Measurements from ENCODE around the gene SPOCK2. TPM values are rescaled to one million over a fixed set of nuclear protein-coding genes. Genes with fewer than 3 reads are reported as not detected.
A peak's percentile ranks its signal among the peaks of the same experiment; 100 is the strongest.

SPOCK2 gene
- polyA plus RNA-seq, 3 donors: 0.20 to 1.6 (median 0.45) TPM

DNA sequence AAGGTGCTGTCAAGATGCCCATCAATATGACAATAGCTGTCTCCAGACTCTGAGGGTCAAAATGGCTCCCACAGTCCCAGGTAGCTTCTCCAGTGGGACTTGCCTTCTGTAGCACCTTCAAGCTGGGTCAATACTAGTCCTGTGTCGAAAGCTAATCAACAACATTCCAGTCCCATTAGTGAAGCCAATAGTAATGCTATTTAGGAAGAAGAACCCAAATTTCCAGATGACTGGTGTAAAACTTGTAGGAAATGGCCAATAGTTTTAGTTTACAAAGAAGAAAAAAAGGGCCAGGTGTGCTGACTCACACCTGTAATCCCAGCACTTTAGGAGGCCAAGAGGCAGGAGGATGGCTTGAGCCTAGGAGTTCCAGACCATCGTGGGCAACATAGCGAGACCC is 2.0 kb upstream of the SPOCK2 start:
- no peak for TF ChIP-seq CTCF (IDR thresholded peaks at IDR 0.05)
- no peak overlapping the region for H3K4me3 ChIP-seq (replicated peaks in 1 of 3; ENCODE audit: low read depth in 2 of 3, low read length in 3 of 3)
- H4K20me1 ChIP-seq (ENCODE audit: insufficient read depth, low read length): no peaks in the 10 kb centered on the region
- H2AFZ ChIP-seq (ENCODE audit: insufficient read depth, low read depth, low read length, poor library complexity, severe bottlenecking): no peak overlapping the region
- peaks cover 0 to 25% (median 6%) of the 10 kb centered on the region in 7 donors for H3K9me3 Mint-ChIP-seq
- no peaks in the 10 kb centered on the region for H3K36me3 ChIP-seq (replicated peaks in 1 of 2; ENCODE audit: control insufficient read depth in 1 of 2, insufficient read depth in 2 of 2, low read length in 2 of 2)
- peaks cover 50% of the 10 kb centered on the region for H3K4me1 Mint-ChIP-seq
- H3K27me3 ChIP-seq (ENCODE audit: control insufficient read depth in 2 of 2, insufficient read depth in 2 of 2, low read length in 2 of 2): peaks cover 25 to 33% of the 10 kb centered on the region in 2 donors
- H3K79me2 ChIP-seq (ENCODE audit: insufficient read depth, low read length): no peaks in the 10 kb centered on the region
- no peaks in the 10 kb centered on the region for H3K9me3 ChIP-seq (replicated peaks in 1 of 2; ENCODE audit: control insufficient read depth in 1 of 2, insufficient read depth in 1 of 2, low read length in 2 of 2)
- H3K27me3 Mint-ChIP-seq (ENCODE audit: low read depth in 3 of 3): peaks cover 32 to 40% (median 33%) of the 10 kb centered on the region in 3 donors
- peaks cover 7 to 16% of the 10 kb centered on the region in 2 donors for H3K36me3 Mint-ChIP-seq
- no peak overlapping the region for H3K27ac Mint-ChIP-seq
- H3K27ac ChIP-seq (ENCODE audit: low read depth in 1 of 2, low read length in 2 of 2): no peak overlapping the region
- H3K4me3 Mint-ChIP-seq: no peak overlapping the region
- no peak for DNase-seq
- peaks cover 34 to 35% of the 10 kb centered on the region in 2 donors for H3K4me1 ChIP-seq (ENCODE audit: control insufficient read depth in 1 of 2, insufficient read depth in 2 of 2, low read length in 2 of 2)
- H3K9ac ChIP-seq (ENCODE audit: insufficient read depth, low read length, poor library complexity, severe bottlenecking): no peak overlapping the region
- no CpG with 5 or more reads among the region's 3 CpGs for WGBS (ENCODE audit: insufficient coverage)
- intact Hi-C loops (cut with micrococcal nuclease): no loop called here
- no peak overlapping the region for H3K4me2 ChIP-seq (replicated peaks; ENCODE audit: extremely low read depth, low read length, poor library complexity, severe bottlenecking)

DNA sequence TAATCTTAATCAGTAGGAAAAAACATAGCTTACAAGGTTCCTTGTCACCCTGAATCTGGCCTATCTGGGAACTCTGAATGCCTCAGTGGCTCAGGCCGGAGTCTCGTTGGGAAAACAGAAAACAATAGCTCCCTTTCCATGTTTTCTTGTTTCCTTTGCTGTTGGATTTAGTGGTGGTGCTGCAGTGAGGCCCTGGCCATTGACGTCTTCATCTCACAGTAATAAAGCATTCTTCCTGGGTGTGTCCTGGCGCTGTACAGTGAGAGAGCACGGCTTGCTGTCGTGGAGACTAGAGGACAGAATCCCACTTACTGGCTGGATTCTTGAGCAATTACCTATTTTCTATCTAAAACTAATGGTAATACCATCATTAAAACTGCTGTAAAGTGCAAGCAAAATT is 1.3 kb upstream of the SPOCK2 start:
- 42% methylated on average over 2 of the region's 6 CpGs for WGBS (ENCODE audit: insufficient coverage)
- Mint-ChIP-seq H3K9me3 (peaks cover 0 to 25% (median 6%) of the 10 kb centered on the region in 7 donors), H3K4me1 (peaks cover 48% of the 10 kb centered on the region), H3K4me3 (no peak overlapping the region), H3K27me3 (ENCODE audit: low read depth in 3 of 3) (peaks cover 32 to 43% (median 34%) of the 10 kb centered on the region in 3 donors), H3K27ac (peak overlapping the region in 1 of 7 donors; percentile 12), H3K36me3 (peaks cover 7 to 15% of the 10 kb centered on the region in 2 donors)
- Histone ChIP-seq H3K27me3 (ENCODE audit: control insufficient read depth in 2 of 2, insufficient read depth in 2 of 2, low read length in 2 of 2) (peaks cover 25 to 35% of the 10 kb centered on the region in 2 donors), H4K20me1 (ENCODE audit: insufficient read depth, low read length) (no peaks in the 10 kb centered on the region), H3K9ac (ENCODE audit: insufficient read depth, low read length, poor library complexity, severe bottlenecking) (no peak overlapping the region), H3K4me1 (ENCODE audit: control insufficient read depth in 1 of 2, insufficient read depth in 2 of 2, low read length in 2 of 2) (peaks cover 33 to 34% of the 10 kb centered on the region in 2 donors), H3K36me3 (replicated peaks in 1 of 2; ENCODE audit: control insufficient read depth in 1 of 2, insufficient read depth in 2 of 2, low read length in 2 of 2) (no peaks in the 10 kb centered on the region), H2AFZ (ENCODE audit: insufficient read depth, low read depth, low read length, poor library complexity, severe bottlenecking) (no peak overlapping the region), H3K4me3 (replicated peaks in 1 of 3; ENCODE audit: low read depth in 2 of 3, low read length in 3 of 3) (no peak overlapping the region), H3K27ac (ENCODE audit: low read depth in 1 of 2, low read length in 2 of 2) (no peak overlapping the region), H3K9me3 (replicated peaks in 1 of 2; ENCODE audit: control insufficient read depth in 1 of 2, insufficient read depth in 1 of 2, low read length in 2 of 2) (no peaks in the 10 kb centered on the region), H3K79me2 (ENCODE audit: insufficient read depth, low read length) (no peaks in the 10 kb centered on the region), H3K4me2 (replicated peaks; ENCODE audit: extremely low read depth, low read length, poor library complexity, severe bottlenecking) (no peak overlapping the region)
- DNase-seq: no peak
- intact Hi-C loops (cut with micrococcal nuclease): no loop called here
- TF ChIP-seq CTCF (IDR thresholded peaks at IDR 0.05): no peak
